22Rv1 (cell line): ENCODE results near the gene RAB26.

Experiments used
- H3K27ac ChIP-seq: fragments of 450-650 bp; 2 replicates; pipeline ENCODE4 v1.5.1; 2017
- CTCF ChIP-seq: fragments of 450-650 bp; IDR thresholded peaks from 2 replicates; pipeline ENCODE4 v1.5.1; 2017; ENCODE audit warnings: mild to moderate bottlenecking
- ZFX ChIP-seq: fragments of 450-650 bp; IDR thresholded peaks from 2 replicates; pipeline ENCODE4 v1.6.1; 2017; ENCODE audit warnings: antibody characterized with exemption, borderline replicate concordance

Gene RAB26

GRCh38 chr16:2183671-2184070 lies 35.2 kb downstream of the RAB26 start:
- no peak overlapping the region for H3K27ac ChIP-seq
- TF ChIP-seq ZFX, result no peak
- TF ChIP-seq CTCF, result no peak

GRCh38 chr16:2184346-2184745 lies 35.9 kb downstream of the RAB26 start:
- no peak overlapping the region for H3K27ac ChIP-seq
- TF ChIP-seq ZFX (no peak), CTCF (no peak)

GRCh38 chr16:2184962-2185361 lies 36.5 kb downstream of the RAB26 start:
- TF ChIP-seq CTCF (no peak), ZFX (no peak)
- no peak overlapping the region for H3K27ac ChIP-seq

GRCh38 chr16:2186064-2186463 lies 37.6 kb downstream of the RAB26 start:
- TF ChIP-seq CTCF (no peak), ZFX (no peak)

GRCh38 chr16:2186505-2186904 lies 38.1 kb downstream of the RAB26 start:
- no peak for TF ChIP-seq CTCF
- no peak for TF ChIP-seq ZFX
- no peak overlapping the region for H3K27ac ChIP-seq

More at GRCh38 chr16:2186064-2186463, 37.6 kb downstream of the RAB26 start:
- no peak overlapping the region for H3K27ac ChIP-seq

GRCh38 chr16:2187212-2187611 lies 38.8 kb downstream of the RAB26 start:
- TF ChIP-seq CTCF (no peak), ZFX (no peak)
- H3K27ac ChIP-seq, result no peak overlapping the region

- no peak for TF ChIP-seq ZFX
- TF ChIP-seq CTCF, result no peak
These were observed 40.0 kb downstream of the RAB26 start for GRCh38 chr16:2188395-2188794.

More at GRCh38 chr16:2188395-2188794, 40.0 kb downstream of the RAB26 start:
- H3K27ac ChIP-seq, result no peak overlapping the region
